UCSD-AML1 (cell line): ENCODE measurements around the gene PLEKHJ1.
"Not testable (repeated sequence)": the region's sequence is repeated elsewhere in the genome, so short reads cannot be mapped to it uniquely, and the experiment has no call there.

Source experiments
- DNase-seq: peaks from one replicate; lab custom pipeline; 2025; ENCODE audit not compliant: unreplicated experiment; lab: John Stamatoyannopoulos, UW

Gene PLEKHJ1

GRCh38 chr19:2200624-2201294 is 35.4 kb downstream of the PLEKHJ1 start:
- DNase-seq: not testable (repeated sequence)

- DNase-seq: no peak
Observed at GRCh38 chr19:2199861-2200623, 36.1 kb downstream of the PLEKHJ1 start.

- DNase-seq: no peak
Observed at GRCh38 chr19:2199215-2199614, 36.9 kb downstream of the PLEKHJ1 start.

GRCh38 chr19:2198317-2198716 is 37.8 kb downstream of the PLEKHJ1 start:
- no peak for DNase-seq

- no peak for DNase-seq
Observed at GRCh38 chr19:2197270-2197669, 38.9 kb downstream of the PLEKHJ1 start.

GRCh38 chr19:2195914-2196313 is 40.2 kb downstream of the PLEKHJ1 start:
- no peak for DNase-seq

- DNase-seq: no peak
Observed at GRCh38 chr19:2195361-2195760, 40.8 kb downstream of the PLEKHJ1 start.

- DNase-seq: no peak
Observed at GRCh38 chr19:2194513-2195078, 41.5 kb downstream of the PLEKHJ1 start.

- DNase-seq: no peak
Observed at GRCh38 chr19:2193807-2194206, 42.3 kb downstream of the PLEKHJ1 start.

- no peak for DNase-seq
Observed at GRCh38 chr19:2192862-2193261, 43.3 kb downstream of the PLEKHJ1 start.

GRCh38 chr19:2191456-2192310 is 44.4 kb downstream of the PLEKHJ1 start:
- no peak for DNase-seq

GRCh38 chr19:2190848-2191455 is 45.2 kb downstream of the PLEKHJ1 start:
- no peak for DNase-seq

- no peak for DNase-seq
Observed at GRCh38 chr19:2189880-2190279, 46.2 kb downstream of the PLEKHJ1 start.

- no peak for DNase-seq
Observed at GRCh38 chr19:2188708-2189385, 47.3 kb downstream of the PLEKHJ1 start.

GRCh38 chr19:2187159-2187558 is 49.0 kb downstream of the PLEKHJ1 start:
- no peak for DNase-seq

- DNase-seq: no peak
Observed at GRCh38 chr19:2186071-2186846, 49.9 kb downstream of the PLEKHJ1 start.

- DNase-seq: no peak
Observed at GRCh38 chr19:2185734-2186070, 50.4 kb downstream of the PLEKHJ1 start.

- DNase-seq: no peak
Observed at GRCh38 chr19:2184422-2184975, 51.6 kb downstream of the PLEKHJ1 start.
